Activated T-cell treated with anti-CD3 and anti-CD28 coated beads for 48 hours (primary cell): Measurements from ENCODE around the gene VIPR2.
"Not testable (repeated sequence)": the region's sequence is repeated elsewhere in the genome, so short reads cannot be mapped to it uniquely, and the experiment has no call there.

Experiments used
- DNase-seq: peaks from one replicate; pipeline ENCODE4 v3.0.0-alpha.2; 2020; ENCODE audit warnings: low read depth

VIPR2 gene

DNA sequence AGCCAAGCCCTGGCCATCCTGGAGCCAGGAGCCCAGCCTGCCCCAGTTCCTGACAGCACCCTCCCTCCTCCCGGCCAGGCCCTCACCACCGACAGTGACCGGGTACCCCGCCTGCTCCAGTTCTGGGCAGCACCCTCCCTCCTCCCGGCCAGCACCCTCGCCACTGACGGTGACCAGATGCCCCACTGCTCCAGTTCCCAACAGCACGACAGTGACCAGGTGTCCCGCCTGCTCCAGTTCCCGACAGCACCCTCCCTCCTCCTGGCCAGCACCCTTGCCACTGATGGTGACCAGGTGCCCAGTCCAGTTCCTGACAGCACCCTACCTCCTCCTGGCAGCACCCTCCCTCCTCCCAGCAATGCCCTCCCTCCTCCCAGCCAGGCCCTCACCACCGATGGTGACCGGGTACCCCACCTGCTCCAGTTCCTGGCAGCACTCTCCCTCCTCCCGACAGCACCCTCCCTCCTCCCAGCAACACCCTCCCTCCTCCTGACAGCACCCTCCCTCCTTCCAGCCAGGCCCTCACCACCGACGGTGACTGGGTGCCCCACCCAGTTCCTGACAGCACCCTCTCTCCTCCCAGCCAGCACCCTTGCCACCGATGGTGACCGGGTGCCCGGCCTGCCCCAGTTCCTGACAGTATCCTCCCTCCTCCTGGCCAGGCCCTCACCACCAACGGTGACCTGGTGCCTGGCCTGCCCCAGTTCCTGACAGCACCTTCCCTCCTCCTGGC lies 40.3 kb downstream of the VIPR2 start:
- no peak for DNase-seq

DNA sequence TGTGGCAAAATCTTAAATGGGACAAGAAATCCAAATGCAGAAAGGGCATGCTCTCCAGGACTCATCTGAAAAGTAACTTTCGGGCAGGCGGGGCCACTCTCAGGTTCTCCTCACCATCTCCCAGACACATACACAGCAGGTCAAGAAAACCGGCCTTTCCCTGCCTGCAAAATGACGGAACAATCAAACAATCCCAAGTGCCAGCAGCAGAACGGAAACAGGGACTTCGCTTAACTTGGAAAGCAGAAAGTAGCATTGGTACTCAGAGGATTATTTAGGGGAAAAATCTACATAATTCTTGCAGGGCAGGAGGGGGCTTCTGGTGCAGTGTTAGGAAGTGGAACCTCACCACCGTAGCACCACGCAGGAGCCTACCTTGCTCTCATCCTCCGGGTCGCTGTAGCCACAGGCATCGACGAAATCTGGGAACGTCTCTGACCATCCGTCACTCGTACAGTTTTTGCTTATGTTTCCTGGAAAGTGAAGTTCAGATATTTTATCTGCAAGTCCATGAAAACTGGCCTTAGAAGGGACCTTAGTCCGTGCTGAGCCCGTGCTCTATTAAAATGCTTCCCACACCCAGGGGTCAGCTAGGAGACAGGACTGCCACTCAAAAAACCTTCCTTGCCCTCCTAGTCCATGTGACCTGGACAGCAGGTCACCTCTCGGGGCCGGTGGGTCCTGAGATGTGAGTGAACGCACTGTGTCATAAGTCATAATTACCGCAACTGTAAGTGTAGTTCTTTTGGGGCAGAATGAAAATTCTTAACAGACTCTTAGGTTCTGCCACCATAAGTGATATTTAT lies 41.1 kb downstream of the VIPR2 start:
- DNase-seq, result no peak

DNA sequence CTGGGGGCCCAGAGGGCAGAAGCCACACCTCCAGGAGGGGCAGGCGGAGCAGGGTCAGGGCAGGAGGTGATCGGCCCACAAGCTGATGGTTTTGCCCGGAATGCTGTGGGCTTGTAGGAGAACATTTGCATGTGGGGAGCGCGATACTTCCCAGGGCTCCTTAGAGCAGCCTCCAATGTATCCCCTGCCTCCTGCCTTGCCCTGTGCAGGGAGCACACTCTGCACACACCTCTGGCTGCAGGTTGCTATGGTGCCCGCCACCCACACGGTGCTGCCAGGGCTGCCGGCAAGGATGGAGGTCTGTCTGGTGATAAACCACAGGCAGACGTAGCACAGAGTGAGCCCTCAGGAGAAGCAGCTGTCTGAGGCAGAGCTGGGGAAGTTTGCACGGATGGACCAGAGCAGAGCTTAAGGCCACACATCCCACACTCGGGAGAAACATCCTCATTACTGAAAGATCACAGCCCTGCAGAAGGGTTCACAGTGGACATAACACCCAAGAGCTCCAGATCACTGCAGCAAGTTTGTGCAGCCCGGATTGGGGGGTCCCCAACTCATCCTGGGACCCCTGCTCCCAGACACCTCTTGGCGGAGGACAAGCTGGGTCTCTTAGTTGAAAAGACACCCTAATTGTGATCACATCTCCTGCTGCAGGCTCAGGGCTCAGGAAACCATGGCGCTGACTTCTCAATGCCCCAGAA lies 41.8 kb downstream of the VIPR2 start:
- no peak for DNase-seq

DNA sequence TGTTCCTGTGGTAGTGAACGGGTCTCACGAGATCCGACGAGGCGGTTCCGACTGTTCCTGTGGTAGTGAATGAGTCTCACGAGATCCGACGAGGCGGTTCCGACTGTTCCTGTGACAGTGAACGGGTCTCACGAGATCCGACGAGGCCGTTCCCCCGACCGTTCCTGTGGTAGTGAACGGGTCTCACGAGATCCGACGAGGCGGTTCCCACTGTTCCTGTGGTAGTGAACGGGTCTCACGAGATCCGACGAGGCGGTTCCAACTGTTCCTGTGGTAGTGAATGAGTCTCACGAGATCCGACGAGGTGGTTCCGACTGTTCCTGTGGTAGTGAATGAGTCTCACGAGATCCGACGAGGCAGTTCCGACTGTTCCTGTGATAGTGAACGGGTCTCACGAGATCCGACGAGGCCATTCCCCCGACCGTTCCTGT lies 43.0 kb downstream of the VIPR2 start:
- not testable (repeated sequence) for DNase-seq

DNA sequence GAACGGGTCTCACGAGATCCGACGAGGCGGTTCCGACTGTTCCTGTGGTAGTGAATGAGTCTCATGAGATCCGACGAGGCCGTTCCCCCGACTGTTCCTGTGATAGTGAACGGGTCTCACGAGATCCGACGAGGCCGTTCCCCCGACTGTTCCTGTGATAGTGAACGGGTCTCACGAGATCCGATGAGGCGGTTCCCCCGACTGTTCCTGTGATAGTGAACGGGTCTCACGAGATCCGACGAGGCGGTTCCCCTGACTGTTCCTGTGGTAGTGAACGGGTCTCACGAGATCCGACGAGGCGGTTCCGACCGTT lies 43.6 kb downstream of the VIPR2 start:
- not testable (repeated sequence) for DNase-seq

DNA sequence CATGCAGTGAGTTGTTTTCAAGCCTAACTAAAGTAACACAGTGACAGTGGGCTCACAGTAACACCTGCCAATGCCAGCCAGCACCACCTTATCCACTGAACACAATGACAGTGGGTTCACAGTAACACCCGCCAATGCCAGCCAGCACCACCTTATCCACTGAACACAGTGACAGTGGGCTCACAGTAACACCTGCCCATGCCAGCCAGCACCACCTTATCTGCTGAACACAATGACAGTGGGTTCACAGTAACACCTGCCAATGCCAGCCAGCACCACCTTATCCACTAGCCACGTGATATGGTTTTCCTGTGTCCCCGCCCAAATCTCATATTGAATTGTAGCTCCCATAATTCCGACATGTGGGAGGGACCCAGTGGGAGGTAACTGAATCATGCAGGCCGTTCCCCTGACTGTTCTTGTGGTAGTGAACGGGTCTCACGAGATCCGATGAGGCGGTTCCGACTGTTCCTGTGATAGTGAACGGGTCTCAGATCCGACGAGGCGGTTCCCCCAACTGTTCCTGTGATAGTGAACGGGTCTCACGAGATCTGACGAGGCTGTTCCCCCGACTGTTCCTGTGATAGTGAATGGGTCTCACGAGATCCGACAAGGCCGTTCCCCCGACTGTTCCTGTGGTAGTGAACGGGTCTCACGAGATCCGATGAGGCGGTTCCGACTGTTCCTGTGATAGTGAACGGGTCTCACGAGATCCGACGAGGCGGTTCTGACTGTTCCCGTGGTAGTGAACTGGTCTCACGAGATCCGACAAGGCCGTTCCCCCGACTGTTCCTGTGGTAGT lies 44.2 kb downstream of the VIPR2 start:
- DNase-seq, result not testable (repeated sequence)

DNA sequence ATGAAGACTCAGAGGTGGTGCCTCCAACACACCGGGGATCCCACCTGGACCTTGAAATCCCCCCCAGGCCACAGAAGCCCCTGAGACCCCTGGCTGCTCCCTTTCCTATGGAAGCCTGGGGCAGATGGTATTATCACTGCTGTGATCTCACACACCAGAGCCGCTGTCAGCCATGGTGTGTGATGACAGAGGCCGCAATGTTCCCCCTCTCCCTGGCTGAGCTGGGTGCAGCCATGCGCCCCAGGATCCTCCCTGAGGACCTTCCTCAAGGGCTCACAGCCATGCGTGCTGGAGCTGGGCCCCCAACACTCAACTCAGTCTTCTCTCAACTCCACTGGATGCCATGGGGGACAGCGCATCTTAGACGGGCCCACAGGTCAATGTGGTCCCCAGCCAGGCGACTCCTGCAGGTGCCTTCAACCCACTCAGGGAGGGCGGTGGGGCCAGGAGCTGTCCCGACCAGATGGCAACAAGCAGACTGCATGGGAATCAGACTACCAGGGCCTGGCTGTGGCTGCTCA lies 44.9 kb downstream of the VIPR2 start:
- DNase-seq, result no peak

DNA sequence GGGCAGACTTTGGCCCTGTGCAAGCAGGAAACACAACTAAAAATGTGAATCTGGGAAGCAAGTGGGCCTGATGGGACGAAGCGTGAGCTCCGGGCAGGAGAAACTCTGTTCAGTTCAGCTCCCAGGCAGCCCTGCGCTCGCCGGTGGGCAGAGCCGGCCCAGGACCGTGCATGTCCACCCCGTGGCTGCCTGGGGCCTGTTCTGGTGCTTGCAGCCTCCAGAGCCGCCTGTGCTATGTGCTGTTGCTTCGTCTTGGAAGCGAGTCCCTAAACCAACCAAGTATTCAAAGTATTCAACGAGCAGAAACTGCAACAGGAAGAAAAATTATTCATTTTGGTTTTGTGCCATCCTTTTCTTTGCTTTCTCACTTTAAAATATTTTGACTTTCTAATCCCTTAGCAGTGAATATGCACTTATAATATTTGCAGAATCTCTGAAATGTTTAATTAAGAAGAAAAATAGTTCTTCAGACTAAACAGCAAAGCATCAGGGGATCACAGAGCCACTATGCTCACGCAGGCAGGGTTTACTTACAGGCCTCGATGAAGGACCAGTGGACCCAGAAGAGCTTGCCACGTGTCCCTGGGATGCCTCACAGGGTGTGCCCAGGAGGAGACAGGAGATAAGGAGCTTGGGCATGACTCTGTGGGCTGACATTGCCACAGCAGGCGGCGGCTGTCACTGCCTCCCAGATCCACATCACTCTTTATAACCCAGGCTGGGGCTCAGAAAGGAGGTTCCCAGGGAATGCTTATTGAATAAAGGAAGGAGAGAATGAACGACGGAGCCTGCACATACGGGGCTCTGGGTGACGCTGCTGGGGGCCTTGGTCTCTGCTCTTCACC lies 45.6 kb downstream of the VIPR2 start:
- no peak for DNase-seq

DNA sequence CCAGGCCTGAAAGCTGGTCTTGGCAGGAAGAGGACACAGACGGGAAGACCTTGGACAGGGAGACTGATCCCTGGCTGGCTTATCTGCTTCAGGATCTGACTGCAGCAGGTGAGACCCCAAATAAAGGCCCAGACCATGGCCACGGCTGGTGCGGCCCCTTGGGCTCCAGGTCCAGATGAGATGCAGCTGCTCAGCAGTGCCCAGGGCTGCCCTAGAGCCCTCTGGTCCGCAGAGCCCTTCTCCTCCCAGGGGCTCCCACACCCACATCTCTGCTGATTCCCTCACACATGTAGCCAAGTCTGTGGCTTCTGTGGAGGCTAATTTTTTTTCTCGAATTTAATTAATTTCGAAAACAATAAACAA lies 46.3 kb downstream of the VIPR2 start:
- DNase-seq, result no peak

DNA sequence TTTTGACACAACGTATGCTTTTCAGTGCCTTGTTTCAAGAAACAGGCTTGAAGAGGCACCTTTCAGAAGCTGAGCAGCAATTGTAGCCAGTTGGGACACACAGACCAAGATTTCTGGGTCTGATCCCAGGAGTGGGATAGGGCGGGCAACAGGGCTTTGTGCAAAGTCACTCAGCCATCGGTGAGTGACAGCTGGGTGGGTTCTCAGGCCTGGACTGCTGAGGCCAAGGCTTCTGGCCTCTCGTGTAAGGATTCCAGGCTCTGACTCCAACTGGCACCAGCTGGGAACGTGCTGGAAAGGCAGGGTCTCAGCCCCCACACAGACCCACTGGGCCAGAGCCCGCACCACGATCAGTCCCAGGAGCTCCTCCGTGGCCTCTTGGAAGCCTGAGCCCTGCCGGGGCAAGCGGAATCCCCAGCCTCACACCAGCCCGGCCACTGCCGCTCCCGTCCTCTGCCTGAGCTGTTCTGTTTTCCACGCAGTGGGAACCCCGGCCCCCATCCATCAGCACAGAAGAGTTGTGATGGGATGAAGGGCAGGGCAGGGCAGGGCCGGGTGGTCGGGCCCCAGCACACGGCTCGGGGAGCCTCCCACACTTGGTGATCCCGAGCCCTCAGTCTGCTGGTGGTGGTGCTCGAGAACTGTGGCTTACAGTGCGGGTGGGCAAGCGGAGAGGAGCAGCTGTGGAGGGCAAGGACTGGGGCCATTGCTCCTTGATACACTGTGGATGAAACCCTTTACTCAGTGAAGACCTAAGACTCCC lies 46.8 kb downstream of the VIPR2 start:
- no peak for DNase-seq

DNA sequence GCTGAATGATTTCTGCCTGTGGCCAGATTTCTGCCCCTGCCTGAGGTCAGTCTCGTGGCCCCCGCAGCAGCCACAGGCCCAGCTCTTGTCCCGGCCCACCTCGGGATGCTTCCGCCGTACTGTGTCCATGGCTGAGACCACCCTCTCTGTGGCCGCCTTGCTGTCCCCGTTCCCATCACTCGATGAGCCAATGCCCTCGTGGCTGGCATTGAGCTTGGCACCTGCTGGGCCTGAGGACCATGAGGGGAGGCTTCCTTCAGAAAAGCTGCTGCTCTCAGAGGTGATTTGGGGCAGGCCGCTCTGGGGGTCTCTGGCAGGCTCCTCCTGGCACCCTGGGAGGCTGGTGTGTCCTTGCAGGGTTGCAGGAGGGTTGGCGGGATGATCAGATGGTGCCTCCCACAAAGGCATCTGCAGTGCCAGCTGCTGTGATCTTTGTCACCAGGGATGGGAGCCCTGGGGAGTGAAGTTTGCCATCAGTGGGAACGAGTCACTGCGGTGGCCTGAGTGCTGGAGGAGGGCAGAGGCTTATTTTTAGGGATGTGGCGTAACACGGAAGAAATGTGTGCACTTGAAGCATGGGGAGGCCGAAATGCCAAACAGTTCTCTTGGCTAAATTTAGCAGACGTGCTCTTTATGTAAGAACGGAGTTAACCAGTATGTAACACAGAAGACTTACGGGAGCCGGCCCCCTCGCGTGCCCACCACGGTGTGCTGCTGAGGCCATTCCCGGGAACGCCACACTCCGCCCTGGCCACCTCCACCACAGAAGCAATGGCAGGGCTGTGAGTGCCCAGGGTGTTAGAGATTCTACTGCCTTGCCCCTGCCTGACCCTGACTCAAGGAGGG lies 47.7 kb downstream of the VIPR2 start:
- no peak for DNase-seq

DNA sequence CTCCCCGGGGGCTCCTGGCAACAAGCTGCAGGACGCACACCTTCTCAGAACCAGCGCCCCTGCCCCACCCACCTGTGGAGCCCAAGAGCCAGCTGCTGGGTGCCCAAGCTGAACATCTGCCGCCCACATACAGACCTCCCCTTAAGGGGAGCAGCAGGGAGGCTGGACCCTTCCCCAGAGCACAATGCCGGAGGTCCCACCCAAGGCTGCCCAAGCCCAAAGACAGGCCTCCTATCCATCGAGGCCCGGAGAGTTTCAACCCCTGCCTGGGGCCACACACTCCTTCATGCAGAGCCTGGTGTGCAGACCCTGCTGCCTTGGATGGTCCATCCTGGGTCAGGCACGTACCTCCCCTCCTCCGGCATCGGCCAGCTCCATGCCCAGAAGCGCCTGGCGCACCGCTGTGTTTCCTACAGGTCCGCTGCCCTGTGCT lies 48.7 kb downstream of the VIPR2 start:
- DNase-seq, result no peak

DNA sequence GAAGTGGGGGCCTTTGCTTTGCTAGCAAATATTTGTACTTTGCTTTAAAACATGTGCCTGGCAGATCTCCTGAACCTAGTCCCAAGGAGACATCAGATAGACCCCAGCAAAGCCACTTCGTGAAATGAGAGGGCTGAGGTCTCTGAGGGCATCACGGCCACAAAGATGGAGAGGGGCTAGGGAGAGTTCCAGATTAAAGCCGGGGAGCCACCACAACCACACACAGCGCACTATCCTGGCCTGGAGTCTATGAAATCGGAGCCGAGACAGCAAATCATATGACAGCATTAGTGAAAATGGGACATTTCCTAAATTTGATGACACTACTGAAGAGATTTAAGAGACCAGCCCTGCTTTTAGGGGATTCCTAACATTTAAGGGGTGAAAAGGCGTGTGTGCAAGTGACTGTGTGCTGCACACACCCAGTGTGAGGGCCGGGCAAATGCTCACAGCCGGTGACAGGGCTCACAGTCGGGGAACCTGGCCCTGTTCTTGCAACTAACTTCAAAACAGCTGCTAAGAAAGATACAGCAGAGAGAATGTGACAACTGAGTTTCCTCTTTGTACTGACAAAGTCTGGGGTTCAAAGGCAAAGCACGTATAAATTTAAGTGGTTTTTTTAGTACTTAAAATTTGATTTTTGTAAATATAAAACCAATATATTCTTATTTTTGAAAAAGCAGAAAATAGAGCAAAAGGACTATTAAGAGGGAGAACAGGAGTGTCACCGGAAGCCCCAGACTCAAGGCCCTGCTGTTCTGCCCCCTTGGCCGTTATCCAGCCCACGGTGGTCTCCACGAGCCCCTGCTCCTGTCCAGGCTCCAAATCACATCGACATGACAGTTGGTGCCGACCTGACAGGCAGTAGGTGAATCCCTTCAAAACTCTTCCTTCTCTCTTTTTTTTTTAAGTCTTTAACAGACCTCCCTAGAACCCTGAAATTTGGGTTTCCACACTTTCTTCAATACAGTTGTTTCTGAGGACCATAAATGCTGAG lies 49.5 kb downstream of the VIPR2 start:
- no peak for DNase-seq

DNA sequence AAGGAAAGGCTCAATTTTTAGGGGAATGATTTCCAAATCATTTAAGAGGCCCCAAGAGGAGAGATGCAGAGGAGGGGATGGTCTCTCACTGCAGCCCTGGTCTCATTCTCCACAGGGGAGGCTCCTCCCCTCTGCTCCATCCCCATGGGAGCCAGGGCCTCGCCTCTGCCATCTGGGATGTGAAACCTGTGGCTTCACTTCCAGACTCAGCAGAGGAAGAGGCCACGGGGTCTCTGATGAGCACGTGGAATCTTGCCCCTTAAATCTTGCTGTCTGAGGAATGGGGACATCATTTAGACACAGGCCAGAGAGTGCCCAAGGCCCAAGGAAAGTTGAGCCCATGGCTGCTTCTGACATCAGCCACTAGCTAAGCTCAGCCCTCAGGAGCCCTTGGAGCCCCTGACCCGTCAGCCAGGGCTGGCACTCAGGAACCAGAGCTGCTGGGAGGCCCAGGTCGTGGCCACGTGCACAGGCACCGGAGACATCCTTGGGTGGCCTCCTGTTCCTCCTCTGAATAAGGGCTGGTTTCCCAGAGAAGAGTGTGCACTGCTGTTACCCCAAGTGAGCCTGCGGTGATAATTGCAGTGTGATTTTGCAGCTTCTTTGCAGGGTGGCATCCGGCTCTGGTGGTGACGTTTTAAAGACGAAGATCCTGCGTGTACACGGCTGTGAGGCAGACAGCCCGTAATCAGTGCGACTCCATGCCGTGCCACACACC lies 50.5 kb downstream of the VIPR2 start:
- DNase-seq, result no peak

DNA sequence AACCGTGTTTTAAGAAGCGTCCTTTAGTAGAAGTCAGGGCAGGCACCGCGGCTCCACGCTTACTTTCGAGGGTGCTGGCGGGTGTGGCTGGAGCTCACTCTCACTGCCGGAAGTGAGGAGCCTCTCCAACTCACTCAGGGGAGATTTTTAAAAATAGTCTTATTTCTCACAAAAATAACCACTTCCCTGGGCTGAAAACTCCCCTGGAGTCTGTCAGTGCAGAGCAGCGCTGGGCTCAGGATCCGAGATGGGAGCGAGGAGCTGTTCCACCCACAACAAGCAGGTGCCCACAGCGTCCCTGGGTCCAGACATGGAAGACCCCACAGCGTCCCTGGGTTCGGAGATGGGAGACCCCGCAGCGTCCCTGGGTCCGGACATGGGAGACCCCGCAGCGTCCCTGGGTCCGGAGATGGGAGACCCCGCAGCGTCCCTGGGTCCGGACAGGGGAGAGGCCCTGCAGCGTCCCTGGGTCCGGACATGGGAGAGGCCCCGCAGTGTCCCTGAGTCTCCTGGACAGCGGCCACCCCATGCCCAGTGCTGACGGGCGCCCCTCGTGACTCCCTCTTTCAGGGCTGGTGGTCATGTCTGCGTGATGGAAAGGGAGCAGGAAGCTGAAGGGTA lies 51.2 kb downstream of the VIPR2 start:
- no peak for DNase-seq

DNA sequence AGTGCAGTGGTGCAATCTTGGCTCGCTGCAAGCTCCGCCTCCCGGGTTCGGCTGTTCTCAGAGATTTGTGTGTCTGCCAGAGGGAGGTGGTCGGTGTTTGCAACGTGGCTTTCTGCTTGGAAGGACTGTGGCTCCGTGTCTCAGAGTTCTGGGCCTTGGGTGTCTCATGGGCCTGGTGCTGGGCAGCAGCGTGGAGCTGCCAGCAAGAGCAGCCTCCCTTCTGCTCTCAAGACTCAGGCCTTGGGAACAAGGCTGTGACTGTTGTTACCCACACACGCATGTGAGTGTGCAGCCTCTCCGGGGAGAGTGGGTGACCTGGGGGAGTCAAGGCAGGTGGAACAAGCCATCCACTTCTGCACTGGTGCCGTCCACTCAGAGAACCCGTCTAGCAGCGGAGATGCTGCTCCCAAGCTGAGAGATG lies 52.0 kb downstream of the VIPR2 start:
- DNase-seq, result no peak
